Right atrium auricular region (tissue), 2 donors: ENCODE measurements around the gene CISD1. TPM values are rescaled to one million over a fixed set of nuclear protein-coding genes. Genes with fewer than 3 reads are reported as not detected.

Experiments used
- DNase-seq: peaks from one replicate; pipeline ENCODE4 v3.0.0-alpha.2; 2019; ENCODE audit warnings: low spot score
- H3K27ac ChIP-seq, 2 donors: fragments of 200-600 bp; sonication (generic); 1 replicate in 1 of 2; 2 replicates in 1 of 2; pipeline ENCODE4 v1.5.1; 2016 to 2019
- H3K27me3 ChIP-seq, 2 donors: fragments of 200-600 bp; sonication (generic); one replicate each; pipeline versions ENCODE4 v1.5.1 to v1.6.0; 2017 to 2019
- H3K36me3 ChIP-seq: fragments of 200-600 bp; sonication (generic); one replicate; pipeline ENCODE4 v1.5.1; 2016
- H3K4me1 ChIP-seq, 2 donors: fragments of 200-600 bp; sonication (generic); one replicate each; pipeline versions ENCODE4 v1.5.1 to v1.6.0; 2017 to 2019
- H3K4me3 ChIP-seq, 2 donors: fragments of 200-600 bp; sonication (generic); 1 replicate in 1 of 2; 2 replicates in 1 of 2; pipeline ENCODE4 v1.5.1; 2017 to 2019; ENCODE audit warnings: mild to moderate bottlenecking in 1 of 2, moderate library complexity in 1 of 2
- H3K9me3 ChIP-seq, 2 donors: fragments of 200-600 bp; sonication (generic); one replicate each; pipeline ENCODE4 v1.5.1; 2019
- CTCF ChIP-seq, 2 donors: fragments of 200-600 bp; sonication (generic); IDR thresholded peaks; one replicate each; pipeline ENCODE4 v1.5.1; 2019; ENCODE audit warnings: antibody characterized with exemption in 2 of 2
- total RNA-seq, 2 donors: library from RNA; depleted of rRNA; stranded (reverse); fragments of >200 nt; gene quantifications; one replicate each; pipeline ENCODE4 v1.1.0, GENCODE V29; 2016

Gene CISD1
- total RNA-seq, 2 donors from 2014 or later: 69.4 to 81.9 TPM

DNA sequence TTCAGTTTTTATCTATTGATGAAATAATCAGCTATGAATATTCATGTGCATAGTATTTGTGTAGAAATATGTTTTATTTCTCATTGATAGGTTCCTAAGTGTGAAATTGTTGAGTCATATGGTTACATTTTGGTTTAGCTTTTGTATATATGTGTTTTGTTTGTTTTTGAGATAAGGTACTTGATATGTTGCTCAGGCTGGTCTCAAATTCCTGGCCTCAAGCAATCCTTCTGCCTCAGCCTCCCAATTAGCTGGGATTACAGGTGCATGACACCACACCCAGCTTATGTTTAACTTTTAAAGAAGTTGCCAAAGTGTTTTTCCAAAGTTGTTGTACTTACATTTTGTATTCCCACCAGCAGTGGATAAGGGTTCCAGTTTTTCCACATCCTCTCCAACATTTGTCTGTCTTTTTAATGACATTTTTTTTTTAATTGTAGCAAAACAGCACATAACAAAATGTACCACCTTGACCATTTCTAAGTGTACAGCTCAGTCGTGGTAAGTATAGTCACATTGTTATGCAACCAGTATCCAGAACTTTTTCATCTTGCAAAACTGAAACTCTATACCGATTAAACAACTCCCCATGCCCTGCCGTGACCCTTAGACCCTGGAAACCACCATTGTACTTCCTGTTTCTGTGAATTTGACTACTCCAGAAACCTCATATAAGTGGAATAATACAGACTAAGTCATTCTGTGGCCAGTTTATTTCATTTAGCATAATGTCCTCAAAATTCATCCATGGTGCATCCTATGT is 53.3 kb downstream of the CISD1 start:
- Histone ChIP-seq H3K4me3 (no peak overlapping the region), H3K4me1 (no peaks in the 10 kb centered on the region), H3K27me3 (no peaks in the 10 kb centered on the region), H3K9me3 (no peaks in the 10 kb centered on the region), H3K27ac (no peak overlapping the region), H3K36me3 (no peaks in the 10 kb centered on the region)
- no peak for TF ChIP-seq CTCF (IDR thresholded peaks at IDR 0.05)
- no peak for DNase-seq

- Histone ChIP-seq H3K9me3 (no peaks in the 10 kb centered on the region), H3K36me3 (no peaks in the 10 kb centered on the region), H3K27ac (no peak overlapping the region), H3K27me3 (no peaks in the 10 kb centered on the region), H3K4me1 (no peaks in the 10 kb centered on the region), H3K4me3 (no peak overlapping the region)
- no peak for DNase-seq
- TF ChIP-seq CTCF (IDR thresholded peaks at IDR 0.05): no peak
These were observed 53.9 kb downstream of the CISD1 start for GRCh38 chr10:58322835-58323209.

GRCh38 chr10:58326967-58327381 is 58.0 kb downstream of the CISD1 start:
- Histone ChIP-seq H3K27ac (peak overlapping the region in 1 of 2 donors; percentile 28), H3K9me3 (no peaks in the 10 kb centered on the region), H3K4me3 (peak overlapping the region; percentile 18 to 40), H3K4me1 (no peaks in the 10 kb centered on the region), H3K27me3 (no peaks in the 10 kb centered on the region), H3K36me3 (no peaks in the 10 kb centered on the region)
- peak; percentile 72 for DNase-seq
- TF ChIP-seq CTCF (IDR thresholded peaks at IDR 0.05): no peak

DNA sequence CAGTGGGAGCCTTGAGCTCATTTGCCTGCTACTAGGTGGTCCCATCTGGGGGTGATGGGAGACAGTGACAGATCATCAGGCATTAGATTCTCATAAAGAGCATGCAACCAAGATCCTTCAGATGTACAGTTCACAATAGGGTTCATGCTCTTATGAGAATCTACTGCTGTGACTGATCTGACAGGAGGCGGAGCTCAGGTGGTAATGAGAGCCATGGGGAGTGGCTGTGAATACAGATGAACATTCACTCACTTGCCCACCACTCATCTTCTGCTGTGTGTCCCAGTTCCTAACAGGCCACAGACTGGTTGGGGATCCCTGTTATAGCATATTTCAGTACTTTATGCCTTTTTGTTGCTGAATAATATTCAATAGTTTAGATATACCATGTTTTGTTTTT is 59.3 kb downstream of the CISD1 start:
- Histone ChIP-seq H3K27ac (no peak overlapping the region), H3K4me1 (no peaks in the 10 kb centered on the region)

DNA sequence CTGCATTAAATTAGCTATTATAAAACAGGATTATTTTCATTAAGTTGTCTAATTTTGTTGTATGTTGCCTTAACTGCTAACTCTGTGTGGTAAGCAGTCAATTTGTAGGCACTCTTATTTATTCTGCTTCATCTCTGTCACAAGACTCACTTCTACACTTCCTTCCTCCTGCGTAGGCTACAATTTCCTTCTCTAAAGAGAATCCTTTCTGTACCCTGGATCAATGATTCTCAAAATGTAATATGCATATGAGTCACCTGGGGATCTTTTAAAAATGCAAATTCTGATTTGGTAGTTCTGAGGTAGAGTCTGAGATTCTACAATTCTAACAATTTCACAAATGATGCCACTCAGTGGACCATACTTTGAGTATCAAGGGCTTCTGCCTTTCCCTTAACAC is 61.5 kb downstream of the CISD1 start:
- Histone ChIP-seq H3K4me3 (no peak overlapping the region), H3K36me3 (no peaks in the 10 kb centered on the region), H3K27me3 (no peaks in the 10 kb centered on the region), H3K9me3 (no peaks in the 10 kb centered on the region), H3K4me1 (peaks cover 0 to 5% of the 10 kb centered on the region in 2 donors), H3K27ac (no peak overlapping the region)
- no peak for TF ChIP-seq CTCF (IDR thresholded peaks at IDR 0.05)
- no peak for DNase-seq

More for the DNA sequence above, 59.3 kb downstream of the CISD1 start:
- no peaks in the 10 kb centered on the region for H3K36me3 ChIP-seq
- H3K27me3 ChIP-seq: no peaks in the 10 kb centered on the region
- TF ChIP-seq CTCF (IDR thresholded peaks at IDR 0.05): no peak
- no peaks in the 10 kb centered on the region for H3K9me3 ChIP-seq
- no peak overlapping the region for H3K4me3 ChIP-seq
- no peak for DNase-seq

- H3K4me1 ChIP-seq: peaks cover 0 to 16% of the 10 kb centered on the region in 2 donors
- H3K9me3 ChIP-seq: no peaks in the 10 kb centered on the region
- no peaks in the 10 kb centered on the region for H3K36me3 ChIP-seq
- no peaks in the 10 kb centered on the region for H3K27me3 ChIP-seq
- no peak for TF ChIP-seq CTCF (IDR thresholded peaks at IDR 0.05)
- no peak overlapping the region for H3K27ac ChIP-seq
- no peak for DNase-seq
- no peak overlapping the region for H3K4me3 ChIP-seq
These were observed 62.7 kb downstream of the CISD1 start for GRCh38 chr10:58331646-58332045.
